ENCODE results near the gene DNAJC24. TPM values are rescaled to one million over a fixed set of nuclear protein-coding genes. Genes with fewer than 3 reads are reported as not detected.

DNAJC24 gene
- total and polyA plus RNA-seq, 9 of the 15 experiments (the other 6 are each of a cell fraction or from before 2014, with no cell fraction given): 12.2 to 31.9 (median 16.9) TPM

DNA sequence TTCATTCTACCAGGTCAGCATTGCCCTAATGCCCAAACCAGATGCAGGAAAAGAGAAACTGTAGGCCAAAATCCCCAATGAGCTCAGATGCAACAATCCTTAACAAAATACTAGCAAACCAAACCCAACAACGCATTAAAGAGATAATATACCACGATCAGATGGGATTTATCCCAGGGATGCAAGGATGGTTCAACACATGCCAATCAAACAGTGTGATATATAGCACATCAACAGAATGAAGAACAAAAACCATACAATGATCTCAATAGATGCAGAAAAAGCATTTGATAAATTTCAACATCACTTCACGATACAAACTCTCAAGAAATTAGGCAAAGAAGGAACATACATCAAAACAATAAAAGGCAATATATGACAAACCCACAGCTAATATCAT lies 94.8 kb downstream of the DNAJC24 start (continued):
- TF ChIP-seq YY1 (IDR thresholded peaks at IDR 0.05; ENCODE audit: borderline replicate concordance in 1 of 3, control insufficient read depth in 1 of 3, extremely low read depth in 1 of 3, insufficient read depth in 3 of 3, insufficient read length in 1 of 3, insufficient replicate concordance in 2 of 3, low read depth in 1 of 3, low read length in 2 of 3) (no peak), XRCC3 (IDR thresholded peaks at IDR 0.05) (no peak), EP400 (IDR thresholded peaks at IDR 0.05) (no peak)
- TF ChIP-seq, protein P1, sequence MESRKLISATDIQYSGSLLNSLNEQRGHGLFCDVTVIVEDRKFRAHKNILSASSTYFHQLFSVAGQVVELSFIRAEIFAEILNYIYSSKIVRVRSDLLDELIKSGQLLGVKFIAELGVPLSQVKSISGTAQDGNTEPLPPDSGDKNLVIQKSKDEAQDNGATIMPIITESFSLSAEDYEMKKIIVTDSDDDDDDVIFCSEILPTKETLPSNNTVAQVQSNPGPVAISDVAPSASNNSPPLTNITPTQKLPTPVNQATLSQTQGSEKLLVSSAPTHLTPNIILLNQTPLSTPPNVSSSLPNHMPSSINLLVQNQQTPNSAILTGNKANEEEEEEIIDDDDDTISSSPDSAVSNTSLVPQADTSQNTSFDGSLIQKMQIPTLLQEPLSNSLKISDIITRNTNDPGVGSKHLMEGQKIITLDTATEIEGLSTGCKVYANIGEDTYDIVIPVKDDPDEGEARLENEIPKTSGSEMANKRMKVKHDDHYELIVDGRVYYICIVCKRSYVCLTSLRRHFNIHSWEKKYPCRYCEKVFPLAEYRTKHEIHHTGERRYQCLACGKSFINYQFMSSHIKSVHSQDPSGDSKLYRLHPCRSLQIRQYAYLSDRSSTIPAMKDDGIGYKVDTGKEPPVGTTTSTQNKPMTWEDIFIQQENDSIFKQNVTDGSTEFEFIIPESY (CRISPR knock-in tag; IDR thresholded peaks at IDR 0.05): no peak
- TF ChIP-seq, protein P2, sequence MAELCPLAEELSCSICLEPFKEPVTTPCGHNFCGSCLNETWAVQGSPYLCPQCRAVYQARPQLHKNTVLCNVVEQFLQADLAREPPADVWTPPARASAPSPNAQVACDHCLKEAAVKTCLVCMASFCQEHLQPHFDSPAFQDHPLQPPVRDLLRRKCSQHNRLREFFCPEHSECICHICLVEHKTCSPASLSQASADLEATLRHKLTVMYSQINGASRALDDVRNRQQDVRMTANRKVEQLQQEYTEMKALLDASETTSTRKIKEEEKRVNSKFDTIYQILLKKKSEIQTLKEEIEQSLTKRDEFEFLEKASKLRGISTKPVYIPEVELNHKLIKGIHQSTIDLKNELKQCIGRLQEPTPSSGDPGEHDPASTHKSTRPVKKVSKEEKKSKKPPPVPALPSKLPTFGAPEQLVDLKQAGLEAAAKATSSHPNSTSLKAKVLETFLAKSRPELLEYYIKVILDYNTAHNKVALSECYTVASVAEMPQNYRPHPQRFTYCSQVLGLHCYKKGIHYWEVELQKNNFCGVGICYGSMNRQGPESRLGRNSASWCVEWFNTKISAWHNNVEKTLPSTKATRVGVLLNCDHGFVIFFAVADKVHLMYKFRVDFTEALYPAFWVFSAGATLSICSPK (IDR thresholded peaks at IDR 0.05; ENCODE audit: borderline replicate concordance): no peak

DNA sequence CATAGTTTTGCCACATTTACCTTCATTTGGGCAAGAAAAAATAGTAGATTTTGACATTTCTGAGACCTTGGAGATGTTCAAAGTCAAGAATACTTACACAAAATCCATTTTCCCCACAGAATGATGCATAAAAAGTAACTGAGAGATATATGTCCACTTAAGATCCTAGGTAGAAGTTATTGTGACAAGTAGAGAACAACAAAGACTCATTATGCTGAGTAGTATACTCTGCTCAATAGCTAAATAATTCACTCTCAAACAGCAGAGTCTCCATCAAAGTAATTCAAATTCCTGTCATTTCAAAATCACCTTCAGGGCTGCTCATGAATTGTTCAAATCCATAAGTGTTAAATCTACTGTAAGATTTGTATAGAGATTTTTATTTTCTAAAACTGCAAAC lies 104.4 kb downstream of the DNAJC24 start:
- H3K4me3 ChIP-seq: no peak overlapping the region
- no peaks in the 10 kb centered on the region for H3K9me3 ChIP-seq (replicated peaks; ENCODE audit: control insufficient read depth, insufficient read depth, low read depth, low read length)
- no peaks in the 10 kb centered on the region for H3K4me1 ChIP-seq (replicated peaks in 1 of 2; ENCODE audit: control insufficient read depth in 2 of 2, insufficient read depth in 2 of 2, low read length in 2 of 2)
- H3K4me2 ChIP-seq (ENCODE audit: insufficient read depth, low read length): no peak overlapping the region
- CTCF ChIA-PET (ENCODE audit: low intra/inter-chr PET ratio): no interaction called here
- DNase-seq (ENCODE audit: extremely low read depth in 1 of 4, low spot score in 3 of 4) (no peak), ATAC-seq (no peak), FAIRE-seq (no peak)
- in situ Hi-C loops (cut with MboI): no loop called here
- H3K36me3 ChIP-seq (ENCODE audit: control insufficient read depth, insufficient read depth, low read length): peaks cover 5% of the 10 kb centered on the region
- H3K27me3 ChIP-seq (ENCODE audit: control insufficient read depth in 2 of 2, insufficient read depth in 2 of 2, low read length in 2 of 2): no peaks in the 10 kb centered on the region
- peaks cover 39% of the 10 kb centered on the region; the same call in 2 of the 3 replicates for H3K79me2 ChIP-seq (ENCODE audit: control insufficient read depth, insufficient read depth, low read length)
- no peak overlapping the region for H2AFZ ChIP-seq (ENCODE audit: low read depth, low read length)
- BruUV-seq (replicated peaks): no TSS peak
- no peaks in the 10 kb centered on the region for H3K9me1 ChIP-seq (ENCODE audit: control insufficient read depth, insufficient read depth, low read length)
- no peak overlapping the region for H3K9ac ChIP-seq (ENCODE audit: insufficient read depth in 1 of 2, low read depth in 2 of 2, low read length in 2 of 2)
- intact Hi-C loops (cut with micrococcal nuclease): no loop called here
- POLR2A ChIA-PET: no interaction called here
- H3K27ac ChIP-seq (ENCODE audit: extremely low read depth, low read depth, low read length): no peak overlapping the region
- H4K20me1 ChIP-seq (replicated peaks; ENCODE audit: control insufficient read depth, insufficient read depth, low read length): no peaks in the 10 kb centered on the region
- TF ChIP-seq ESRRB (CRISPR knock-in tag; IDR thresholded peaks at IDR 0.05; ENCODE audit: borderline replicate concordance) (no peak), ZNF830 (CRISPR knock-in tag; IDR thresholded peaks at IDR 0.05) (no peak), SMARCC2 (IDR thresholded peaks at IDR 0.05; ENCODE audit: low read depth) (no peak)
- TF ChIP-seq, protein P3, sequence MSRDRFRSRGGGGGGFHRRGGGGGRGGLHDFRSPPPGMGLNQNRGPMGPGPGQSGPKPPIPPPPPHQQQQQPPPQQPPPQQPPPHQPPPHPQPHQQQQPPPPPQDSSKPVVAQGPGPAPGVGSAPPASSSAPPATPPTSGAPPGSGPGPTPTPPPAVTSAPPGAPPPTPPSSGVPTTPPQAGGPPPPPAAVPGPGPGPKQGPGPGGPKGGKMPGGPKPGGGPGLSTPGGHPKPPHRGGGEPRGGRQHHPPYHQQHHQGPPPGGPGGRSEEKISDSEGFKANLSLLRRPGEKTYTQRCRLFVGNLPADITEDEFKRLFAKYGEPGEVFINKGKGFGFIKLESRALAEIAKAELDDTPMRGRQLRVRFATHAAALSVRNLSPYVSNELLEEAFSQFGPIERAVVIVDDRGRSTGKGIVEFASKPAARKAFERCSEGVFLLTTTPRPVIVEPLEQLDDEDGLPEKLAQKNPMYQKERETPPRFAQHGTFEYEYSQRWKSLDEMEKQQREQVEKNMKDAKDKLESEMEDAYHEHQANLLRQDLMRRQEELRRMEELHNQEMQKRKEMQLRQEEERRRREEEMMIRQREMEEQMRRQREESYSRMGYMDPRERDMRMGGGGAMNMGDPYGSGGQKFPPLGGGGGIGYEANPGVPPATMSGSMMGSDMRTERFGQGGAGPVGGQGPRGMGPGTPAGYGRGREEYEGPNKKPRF (IDR thresholded peaks at IDR 0.05; ENCODE audit: low read depth, low read length): no peak
- TF ChIP-seq, protein P4, sequence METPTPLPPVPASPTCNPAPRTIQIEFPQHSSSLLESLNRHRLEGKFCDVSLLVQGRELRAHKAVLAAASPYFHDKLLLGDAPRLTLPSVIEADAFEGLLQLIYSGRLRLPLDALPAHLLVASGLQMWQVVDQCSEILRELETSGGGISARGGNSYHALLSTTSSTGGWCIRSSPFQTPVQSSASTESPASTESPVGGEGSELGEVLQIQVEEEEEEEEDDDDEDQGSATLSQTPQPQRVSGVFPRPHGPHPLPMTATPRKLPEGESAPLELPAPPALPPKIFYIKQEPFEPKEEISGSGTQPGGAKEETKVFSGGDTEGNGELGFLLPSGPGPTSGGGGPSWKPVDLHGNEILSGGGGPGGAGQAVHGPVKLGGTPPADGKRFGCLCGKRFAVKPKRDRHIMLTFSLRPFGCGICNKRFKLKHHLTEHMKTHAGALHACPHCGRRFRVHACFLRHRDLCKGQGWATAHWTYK (CRISPR knock-in tag; IDR thresholded peaks at IDR 0.05): no peak
- TF ChIP-seq, protein P5, sequence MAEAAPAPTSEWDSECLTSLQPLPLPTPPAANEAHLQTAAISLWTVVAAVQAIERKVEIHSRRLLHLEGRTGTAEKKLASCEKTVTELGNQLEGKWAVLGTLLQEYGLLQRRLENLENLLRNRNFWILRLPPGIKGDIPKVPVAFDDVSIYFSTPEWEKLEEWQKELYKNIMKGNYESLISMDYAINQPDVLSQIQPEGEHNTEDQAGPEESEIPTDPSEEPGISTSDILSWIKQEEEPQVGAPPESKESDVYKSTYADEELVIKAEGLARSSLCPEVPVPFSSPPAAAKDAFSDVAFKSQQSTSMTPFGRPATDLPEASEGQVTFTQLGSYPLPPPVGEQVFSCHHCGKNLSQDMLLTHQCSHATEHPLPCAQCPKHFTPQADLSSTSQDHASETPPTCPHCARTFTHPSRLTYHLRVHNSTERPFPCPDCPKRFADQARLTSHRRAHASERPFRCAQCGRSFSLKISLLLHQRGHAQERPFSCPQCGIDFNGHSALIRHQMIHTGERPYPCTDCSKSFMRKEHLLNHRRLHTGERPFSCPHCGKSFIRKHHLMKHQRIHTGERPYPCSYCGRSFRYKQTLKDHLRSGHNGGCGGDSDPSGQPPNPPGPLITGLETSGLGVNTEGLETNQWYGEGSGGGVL (CRISPR knock-in tag; IDR thresholded peaks at IDR 0.05): no peak

All from K562 (cell line).